Erythroblast (primary cell): ENCODE results near the gene GYG2.
"Not testable (repeated sequence)": the region's sequence is repeated elsewhere in the genome, so short reads cannot be mapped to it uniquely, and the experiment has no call there.

Experiments used
- DNase-seq, 2 experiments: peaks; one replicate each; lab custom pipeline; 2025; lab: John Stamatoyannopoulos, UW
- GATA1 ChIP-seq: IDR thresholded peaks from 2 replicates; pipeline ENCODE4 v1.6.1; 2011; ENCODE audit warnings: low read depth, mild to moderate bottlenecking, control low read depth, low read length, moderate library complexity
- POLR2A ChIP-seq: IDR thresholded peaks from 2 replicates; pipeline ENCODE4 v1.6.1; 2011; ENCODE audit warnings: mild to moderate bottlenecking, low read length

GYG2 gene

DNA sequence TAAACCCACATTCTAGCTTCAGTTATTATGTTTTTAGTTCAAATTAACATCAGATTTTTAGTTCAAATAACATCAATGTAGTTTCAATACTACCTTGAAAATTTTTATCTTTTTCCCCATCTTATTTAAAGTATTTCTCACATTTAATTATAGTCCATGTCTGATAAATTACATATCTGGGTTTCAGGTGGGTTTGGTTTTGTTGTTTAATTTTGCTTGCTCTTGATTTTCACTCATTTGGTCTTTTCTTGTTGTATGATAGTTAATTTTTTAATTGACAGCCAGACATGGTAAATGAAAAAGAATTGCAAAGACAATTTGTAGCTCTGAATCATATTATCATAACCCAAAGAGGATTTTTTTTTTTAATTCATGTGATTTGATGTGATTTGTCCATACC is 41.9 kb downstream of the GYG2 start:
- no peak for TF ChIP-seq POLR2A
- no peak for TF ChIP-seq GATA1
- no peak for DNase-seq

DNA sequence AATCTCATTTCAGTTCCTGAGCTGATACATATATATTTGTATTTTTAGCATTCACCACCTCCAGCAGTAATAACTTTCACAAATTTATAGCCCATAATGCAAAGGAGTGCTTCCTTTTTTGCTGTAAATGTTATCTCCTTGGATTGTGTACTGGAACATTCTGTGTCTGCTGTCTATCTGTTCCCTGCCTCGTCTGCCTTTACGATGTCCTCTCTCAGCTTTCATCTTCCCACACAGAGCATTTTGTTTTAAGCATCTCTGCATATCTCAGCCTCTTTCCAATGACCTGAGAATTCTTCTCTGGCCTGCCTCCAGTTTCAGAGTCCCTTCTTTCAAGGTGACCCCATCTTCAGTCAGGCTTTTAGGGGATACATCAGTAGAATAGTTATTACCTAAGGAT is 43.1 kb downstream of the GYG2 start:
- no peak for DNase-seq
- TF ChIP-seq GATA1: no peak
- no peak for TF ChIP-seq POLR2A

GRCh38 chrX:2872671-2873277 is 44.0 kb downstream of the GYG2 start:
- DNase-seq: no peak
- TF ChIP-seq POLR2A: no peak
- no peak for TF ChIP-seq GATA1

GRCh38 chrX:2874222-2875135 is 45.7 kb downstream of the GYG2 start:
- no peak for TF ChIP-seq POLR2A
- DNase-seq: peak; percentile 2 to 29

GRCh38 chrX:2875136-2875481 is 46.4 kb downstream of the GYG2 start:
- no peak for DNase-seq
- no peak for TF ChIP-seq POLR2A
- no peak for TF ChIP-seq GATA1

DNA sequence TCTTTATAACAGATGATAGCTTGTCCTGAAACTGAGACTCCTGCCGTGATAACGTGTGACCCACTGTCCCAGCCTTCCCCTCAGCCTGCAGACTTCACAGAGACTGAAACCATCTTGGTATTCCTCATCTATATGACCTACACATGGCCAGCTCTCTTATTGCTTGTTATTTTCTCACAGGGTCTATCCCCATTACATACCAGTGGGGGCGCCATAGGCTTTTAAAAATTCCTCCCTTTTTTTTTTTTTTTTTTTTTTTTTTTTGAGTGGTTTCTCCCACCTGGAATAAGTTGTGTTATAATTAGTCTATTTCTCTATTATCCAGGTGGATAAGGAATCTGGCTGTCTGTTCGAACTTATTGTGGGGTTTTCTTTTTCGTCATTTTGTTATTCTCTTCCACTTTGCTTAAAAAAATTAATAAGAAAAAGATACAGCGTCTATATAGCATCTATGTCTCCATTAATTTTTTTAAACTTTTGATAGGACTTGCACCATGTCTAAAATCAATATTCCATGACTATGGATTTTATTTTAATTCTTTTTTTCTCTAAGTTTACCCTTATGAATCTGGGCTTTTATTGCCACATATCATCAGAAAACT is 47.2 kb downstream of the GYG2 start:
- DNase-seq: peak in 1 of 2 experiments; percentile 9
- TF ChIP-seq POLR2A (no peak), GATA1 (no peak)

GRCh38 chrX:2878563-2878962 is 49.8 kb downstream of the GYG2 start:
- TF ChIP-seq POLR2A: no peak
- no peak for TF ChIP-seq GATA1
- no peak for DNase-seq

DNA sequence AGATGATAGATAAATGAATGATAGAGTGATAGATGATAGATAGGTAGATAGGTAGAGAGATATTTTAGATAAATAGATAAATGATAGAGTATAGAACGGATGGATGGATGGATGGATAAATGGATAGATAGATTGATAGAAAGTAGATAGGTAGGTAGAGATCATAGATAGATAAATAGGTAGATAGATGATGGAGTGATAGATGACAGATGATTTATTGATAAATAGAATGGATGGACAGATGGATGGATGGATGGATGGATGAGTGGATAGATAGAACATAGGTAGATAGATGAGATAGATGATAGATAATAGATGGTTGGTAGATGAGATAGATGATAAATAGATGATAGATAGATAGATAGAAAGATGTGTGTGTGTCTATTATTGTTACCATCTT is 50.9 kb downstream of the GYG2 start:
- DNase-seq: no peak
- TF ChIP-seq GATA1: no peak
- no peak for TF ChIP-seq POLR2A

GRCh38 chrX:2883770-2884169 is 55.0 kb downstream of the GYG2 start:
- no peak for DNase-seq
- TF ChIP-seq GATA1 (no peak), POLR2A (no peak)

- no peak for TF ChIP-seq POLR2A
- TF ChIP-seq GATA1: no peak
- DNase-seq: no peak
Measured at GRCh38 chrX:2888309-2888708, 59.6 kb downstream of the GYG2 start.

DNA sequence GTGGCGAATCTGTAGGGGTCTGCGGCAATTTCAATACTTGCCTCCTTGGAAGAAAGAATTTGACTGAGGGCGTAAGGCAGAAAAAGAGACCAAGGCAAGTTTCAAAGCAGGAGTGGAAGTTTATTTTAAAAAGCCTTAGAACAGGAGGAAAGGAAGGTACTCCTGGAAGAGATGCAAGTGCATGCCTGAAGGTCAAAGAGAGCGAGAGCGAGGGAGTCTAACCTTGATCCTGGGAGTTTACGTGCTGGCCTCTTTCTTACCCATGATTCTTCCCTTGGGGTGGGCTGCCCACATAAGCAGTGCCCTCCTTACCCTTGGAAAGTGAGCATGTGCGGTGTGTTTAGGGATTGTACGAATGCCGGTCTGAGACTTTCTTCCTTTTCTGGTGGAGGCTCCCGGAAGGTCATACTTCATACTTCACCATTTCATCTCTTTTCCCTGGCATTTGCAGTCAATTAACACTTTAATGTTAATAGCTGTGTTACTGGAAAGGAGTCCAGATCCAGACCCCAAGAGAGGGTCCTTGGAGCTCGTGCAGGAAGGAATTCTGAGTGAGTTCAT is 60.4 kb downstream of the GYG2 start:
- TF ChIP-seq GATA1 (no peak), POLR2A (no peak)
- no peak for DNase-seq

DNA sequence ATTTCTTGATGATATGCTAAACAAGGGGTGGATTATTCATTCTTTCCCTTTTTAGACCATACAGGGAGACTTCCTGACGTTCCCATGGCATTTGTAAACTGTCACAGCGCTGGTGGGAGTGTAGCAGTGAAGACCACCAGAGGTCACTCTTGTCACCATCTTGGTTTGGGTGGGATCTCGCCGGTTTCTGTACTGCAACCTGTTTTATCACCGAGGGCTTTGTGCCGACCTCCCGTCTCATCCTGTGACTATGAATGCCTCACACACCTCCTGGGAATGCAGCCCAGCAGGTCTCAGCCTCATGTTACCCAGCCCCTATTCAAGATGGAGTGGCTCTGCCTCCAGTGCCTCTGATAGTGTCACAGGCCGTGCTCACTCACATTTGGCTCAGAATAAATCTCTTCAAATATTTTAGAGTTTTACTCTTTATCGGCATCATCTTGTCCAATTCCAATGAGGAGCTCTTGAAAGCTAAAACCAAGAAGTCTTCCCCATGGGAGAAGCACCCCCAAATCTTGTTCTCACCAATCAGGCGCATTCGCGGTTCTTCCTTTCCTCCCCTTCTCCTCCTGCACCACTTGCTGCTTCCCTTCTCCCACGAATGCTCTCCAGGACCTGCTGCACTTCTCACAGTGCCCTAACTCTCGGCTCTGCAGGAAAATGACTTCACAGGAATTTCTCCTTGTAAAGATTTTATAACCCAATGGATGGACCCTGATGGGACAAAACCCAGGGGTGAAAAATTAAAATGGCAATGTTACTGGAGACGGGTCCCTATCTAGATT is 61.2 kb downstream of the GYG2 start:
- peak; percentile 1 to 6 for DNase-seq

DNA sequence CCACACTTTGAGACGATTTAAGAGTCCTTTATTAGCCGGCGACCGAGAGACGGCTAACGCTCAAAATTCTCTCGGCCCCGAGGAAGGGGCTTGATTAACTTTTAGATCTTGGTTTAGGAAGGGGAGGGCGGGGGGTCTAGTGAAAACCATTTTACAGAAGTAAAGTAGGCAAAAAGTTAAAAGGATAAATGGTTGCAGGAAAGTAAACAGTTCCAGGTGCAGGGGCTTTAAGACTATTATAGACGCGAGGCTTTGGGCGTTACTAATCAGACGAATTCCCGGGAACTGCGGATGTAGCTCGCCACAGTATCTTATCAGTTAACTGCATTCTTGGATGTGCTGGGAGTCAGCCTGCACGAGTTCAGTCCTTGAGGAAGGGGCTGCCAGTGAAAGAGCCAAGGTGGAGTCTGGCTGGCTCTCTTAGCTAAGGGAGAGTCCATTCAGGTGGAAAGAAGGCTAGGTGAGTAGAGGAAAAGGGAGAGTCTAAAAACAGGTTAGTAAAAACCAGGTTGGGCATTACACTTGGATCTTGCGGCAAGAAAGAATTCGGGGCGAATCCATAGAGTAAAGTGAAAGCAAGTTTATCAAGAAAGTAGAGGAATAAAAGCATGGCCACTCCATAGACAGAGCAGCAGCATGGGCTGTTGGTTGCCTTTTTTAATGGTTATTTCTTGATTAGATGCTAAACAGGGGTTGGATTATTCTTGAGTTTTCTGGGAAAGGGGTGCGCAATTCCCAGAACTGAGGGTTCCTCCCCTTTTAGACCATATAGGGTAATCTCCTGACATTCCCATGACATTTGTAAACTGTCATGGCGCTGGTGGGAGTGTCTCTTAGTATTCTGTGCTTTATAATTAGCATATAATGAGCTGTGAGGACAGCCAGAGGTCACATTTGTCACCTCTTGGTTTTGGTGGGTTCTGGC is 62.1 kb downstream of the GYG2 start:
- DNase-seq: not testable (repeated sequence)
